GM21515 (cell line): Measurements from ENCODE around the gene GATAD2A.
A peak's percentile ranks its signal among the peaks of the same experiment; 100 is the strongest.

Source experiments
- ATAC-seq: cut with Tn5 transposase; IDR thresholded peaks from one replicate; pipeline ENCODE4 v1.9.1; 2021; ENCODE audit not compliant: unreplicated experiment

The GATAD2A gene

DNA sequence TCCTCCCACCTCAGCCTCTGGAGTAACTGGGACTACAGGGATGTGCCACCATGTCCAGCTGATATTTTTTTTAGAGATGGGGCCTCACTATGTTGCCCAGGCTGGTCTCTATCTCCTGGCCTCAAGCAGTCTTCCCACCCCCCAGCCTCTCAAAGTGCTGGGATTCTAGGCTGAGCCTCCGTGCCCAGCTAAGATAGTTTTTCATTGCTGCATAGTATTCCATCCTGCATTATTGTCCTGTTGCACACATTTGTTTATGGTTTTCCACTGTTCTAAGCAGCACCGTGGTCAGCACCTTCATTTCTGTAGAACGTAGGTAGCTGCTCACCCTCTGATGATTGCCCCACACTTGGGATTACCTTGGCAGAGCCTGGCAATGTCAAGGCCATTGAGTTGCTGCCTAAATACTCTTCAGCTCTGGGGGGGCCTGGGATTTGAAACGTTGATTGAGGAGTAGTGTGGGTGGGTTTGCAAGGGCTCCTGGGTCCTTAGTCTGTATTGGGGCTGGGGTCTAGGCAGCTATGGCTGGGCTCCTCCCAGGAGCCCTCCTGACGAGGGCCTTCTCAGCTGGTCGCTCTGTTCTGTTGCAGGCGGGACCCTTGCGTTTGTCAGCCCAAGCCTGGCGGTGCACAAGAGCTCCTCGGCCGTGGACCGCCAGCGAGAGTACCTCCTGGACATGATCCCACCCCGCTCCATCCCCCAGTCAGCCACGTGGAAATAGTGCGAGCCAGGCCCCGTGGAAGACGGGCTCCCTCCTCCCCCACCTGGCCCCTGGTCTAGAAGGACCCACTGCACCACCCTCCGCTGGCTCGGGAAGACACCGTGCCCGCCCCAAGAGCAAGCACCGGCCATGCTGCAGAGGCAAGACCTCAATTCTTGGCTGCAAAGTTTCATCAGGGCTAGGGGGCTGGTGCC is 99.5 kb downstream of the GATAD2A start:
- no peak for ATAC-seq

DNA sequence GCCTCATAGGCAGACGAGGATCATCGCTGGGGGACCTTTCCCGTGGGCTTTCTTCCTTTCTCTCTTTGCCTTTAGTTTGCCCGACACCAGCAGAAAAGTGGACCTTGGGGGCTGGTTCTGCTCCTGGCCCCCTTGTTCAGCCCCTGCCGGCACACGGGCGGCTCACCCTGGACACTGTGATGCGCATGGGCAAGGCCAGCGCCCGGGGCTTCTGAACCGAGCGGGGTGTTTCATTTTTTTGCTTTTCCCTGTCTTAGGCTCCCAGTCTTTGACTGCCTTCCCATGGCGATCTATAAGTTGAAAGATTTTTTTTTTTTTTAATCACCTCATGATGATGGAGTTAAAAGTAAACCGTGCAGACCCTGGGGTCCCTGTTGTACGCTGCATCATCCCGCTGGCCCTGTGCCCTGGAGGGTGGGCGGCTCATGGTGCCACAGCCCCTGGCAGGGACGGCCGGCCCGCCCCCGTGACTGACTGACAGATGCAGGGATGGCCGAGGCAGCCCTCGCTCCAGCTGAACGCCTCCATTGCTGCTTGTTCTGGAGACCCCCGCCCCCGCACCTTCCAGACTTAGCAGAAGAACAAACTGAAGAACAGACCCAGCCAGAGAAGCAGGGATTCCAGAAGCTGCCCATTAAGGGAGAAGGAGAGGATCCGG is 100.3 kb downstream of the GATAD2A start:
- ATAC-seq, result no peak

DNA sequence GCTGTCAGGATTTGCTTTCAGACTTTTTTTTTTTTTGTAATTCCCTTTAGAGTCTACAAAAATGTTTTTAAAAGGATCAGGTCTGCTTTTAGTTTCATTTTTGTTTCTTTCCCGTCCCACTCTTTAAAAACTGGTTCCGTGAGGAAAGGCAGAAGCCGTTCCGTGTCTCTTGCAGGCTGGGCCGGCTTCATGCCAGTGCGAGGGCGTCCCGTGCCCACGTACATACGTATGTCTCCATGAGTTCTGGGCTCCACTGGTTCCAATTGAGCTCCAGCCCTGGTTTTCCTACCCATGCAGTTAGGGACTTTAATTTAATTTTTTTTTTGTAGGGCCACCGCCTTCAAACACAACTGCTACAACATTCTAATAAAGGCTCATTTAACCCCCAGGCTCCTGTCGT is 101.1 kb downstream of the GATAD2A start:
- no peak for ATAC-seq

DNA sequence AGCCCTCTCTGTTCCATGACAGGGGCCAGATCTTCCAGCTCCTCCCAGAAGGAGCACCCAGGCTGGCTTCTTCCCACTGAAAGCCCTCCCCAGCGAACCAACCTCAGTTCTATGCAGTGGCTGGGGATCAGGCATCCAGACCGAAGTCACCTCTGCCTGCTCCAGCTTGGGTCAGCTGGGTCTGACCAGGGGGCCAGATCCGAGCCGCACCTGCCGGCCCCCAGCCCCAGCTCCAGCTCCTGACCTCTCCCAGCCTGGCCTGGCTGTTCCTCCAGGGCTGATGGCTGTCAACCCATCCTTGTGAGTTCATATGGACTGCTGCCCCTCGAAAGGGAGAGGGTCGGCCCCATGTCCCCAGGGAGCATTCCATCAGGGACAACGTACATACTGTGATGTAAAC is 101.9 kb downstream of the GATAD2A start:
- no peak for ATAC-seq

DNA sequence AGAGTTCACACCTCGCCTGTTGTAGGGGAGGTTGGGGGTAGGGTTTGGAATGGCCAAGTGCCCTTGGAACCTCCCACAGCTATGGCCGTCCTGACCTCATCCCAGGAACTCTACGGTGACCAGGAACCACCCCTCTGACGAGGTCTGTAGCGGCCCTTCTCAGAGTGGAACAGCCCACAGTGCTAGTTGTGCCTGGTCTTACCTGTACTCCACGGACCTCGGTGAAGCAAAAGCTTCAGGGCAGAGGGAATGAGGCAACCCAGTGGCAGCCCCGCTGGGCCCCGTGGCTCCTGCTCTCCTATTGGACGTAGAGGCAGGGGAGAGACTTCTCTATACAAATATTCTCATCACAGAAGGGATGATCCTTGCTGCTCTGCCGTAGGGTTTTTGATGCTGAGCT is 102.7 kb downstream of the GATAD2A start:
- no peak for ATAC-seq

DNA sequence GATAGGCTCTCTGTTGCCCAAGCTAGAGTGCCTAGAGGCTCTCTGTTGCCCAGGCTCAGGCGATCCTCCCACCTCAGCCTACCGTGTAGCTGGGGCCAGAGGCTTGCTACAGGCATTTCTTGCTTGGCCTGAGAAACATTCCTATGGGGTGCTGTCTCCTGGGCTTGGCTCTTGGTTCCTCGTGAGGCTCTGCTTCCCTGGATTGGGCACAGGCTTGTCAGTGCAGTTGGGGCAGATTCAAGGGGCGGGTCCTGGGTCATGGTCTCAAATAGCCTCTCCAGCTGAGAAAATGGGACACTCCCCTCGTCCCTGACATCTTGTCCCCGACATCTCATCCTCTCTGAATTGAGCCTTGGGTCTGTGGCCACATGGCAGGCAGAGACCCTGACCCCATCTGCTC is 105.0 kb downstream of the GATAD2A start:
- no peak for ATAC-seq

DNA sequence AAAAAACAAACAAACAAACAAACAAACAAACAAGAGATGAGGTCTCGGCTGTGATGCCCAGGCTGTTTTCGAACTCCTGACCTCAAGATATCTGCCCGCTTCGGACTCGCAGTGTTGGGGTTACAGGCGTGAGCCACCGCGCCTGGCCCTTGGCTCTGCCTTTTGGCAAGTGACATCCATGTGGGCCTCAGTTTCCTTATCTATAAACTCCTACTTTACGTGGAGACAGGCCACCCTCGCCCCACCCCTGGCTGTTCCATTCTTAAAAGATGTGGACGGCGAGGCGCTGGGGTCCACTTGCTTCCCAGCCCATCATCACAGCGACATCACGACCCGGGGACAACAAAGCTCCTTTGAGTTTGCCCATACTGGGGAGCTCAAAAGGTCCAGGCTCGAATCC is 108.2 kb downstream of the GATAD2A start:
- no peak for ATAC-seq

DNA sequence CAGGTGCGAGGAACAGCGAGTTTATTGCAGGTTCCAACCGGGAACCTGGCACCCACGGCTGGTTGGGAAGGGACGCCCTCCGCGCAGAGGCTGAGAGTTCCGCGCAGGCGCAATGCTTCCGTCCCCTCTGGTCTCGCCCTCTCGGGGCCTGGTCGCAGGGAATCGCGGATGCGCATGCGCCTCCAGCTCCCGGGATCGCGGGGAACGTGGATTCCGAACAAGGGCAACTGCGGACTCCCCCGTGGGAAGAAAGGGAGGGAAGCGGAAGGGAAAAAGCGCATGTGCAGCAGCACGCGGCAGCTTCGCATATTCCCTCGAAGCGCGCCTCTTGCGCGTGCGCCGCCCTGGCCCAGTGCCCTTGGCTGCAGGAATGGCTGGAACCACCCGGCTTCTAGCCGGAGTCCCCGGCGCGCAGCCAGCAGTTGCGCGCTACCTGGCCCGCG is 108.8 kb downstream of the GATAD2A start:
- ATAC-seq, result no peak

DNA sequence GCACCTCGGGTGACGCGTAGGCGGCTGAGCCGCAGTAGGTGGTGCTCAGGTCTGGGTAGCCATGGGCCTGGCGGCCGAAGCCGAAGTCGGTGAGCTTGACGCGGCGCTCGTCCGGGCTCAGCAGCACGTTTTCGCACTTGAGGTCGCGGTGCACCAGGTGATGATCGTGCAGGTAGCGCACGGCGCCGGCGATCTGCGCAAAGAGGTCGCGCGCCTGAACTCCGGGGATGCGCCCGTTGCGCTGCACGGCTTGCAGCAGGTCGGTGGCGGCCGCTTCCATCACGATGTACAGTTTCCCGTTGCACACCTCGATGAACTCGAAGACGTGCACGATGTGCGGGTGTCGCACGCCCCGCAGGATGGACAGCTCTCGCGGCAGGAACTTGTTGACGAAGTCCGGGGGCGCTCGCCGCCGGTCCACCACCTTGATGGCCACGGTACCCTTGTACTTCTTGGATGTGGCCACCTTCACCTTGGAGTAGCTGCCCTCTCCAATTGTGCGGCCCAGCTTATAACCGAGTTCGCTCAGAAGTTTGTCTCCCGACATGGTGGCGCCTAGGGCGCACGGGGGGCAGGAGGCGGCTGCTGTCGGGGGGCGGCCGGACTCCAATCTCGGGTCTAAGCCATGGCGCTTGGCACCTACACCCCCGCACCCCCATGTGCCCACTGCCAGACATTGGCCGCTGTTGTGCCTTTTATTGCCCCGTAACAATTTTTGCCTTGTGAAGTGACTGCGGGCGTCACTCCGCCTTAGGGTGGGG is 109.6 kb downstream of the GATAD2A start, which contains the start of gene TSSK6:
TSS of gene TSSK6 (minus strand) at position 668 of the 761 bp plus-strand sequence. CDS start at position 547, 121 bp downstream.
- ATAC-seq, result no peak

DNA sequence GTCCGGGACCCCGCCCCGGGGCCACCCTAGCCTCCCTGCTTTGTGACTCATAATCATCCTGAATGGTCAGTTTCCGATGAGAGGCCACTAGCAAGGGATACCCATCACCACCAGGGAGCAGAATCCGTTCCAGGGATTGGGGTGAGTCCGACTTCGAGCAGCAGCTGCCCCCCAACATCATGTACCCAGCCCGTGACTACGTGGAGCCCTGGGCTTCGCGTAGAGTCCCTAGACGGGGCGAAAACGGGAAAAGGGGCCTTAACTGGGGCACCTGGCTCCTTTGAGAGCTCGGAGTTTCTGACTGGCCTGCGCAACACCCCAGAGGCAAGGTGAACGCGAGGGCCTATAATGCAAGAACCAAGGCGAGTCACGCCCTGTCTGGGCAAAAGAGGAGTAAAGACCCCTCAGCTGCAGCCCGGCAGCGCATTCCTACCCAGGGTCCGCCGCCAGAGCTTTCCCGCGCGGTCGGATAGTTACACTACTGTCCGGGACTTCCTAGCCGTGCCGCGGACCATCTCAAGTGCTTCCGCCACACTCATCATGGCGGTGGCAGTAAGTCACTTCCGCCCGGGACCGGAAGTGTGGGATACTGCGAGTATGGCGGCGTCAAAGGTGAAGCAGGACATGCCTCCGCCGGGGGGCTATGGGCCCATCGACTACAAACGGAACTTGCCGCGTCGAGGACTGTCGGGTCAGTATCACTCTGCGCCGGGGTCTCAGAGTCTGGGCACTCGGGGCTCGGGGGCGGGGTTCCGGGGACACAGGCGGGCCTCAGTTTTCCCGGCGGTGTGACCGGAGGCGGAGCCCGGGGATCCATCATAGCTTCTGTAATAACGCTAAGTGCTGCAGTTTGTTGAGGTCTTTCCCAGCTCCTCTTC is 110.4 kb downstream of the GATAD2A start, which contains the start of gene NDUFA13:
TSS of gene NDUFA13 (plus strand) at position 584 of the 878 bp plus-strand sequence. CDS start at position 598, 14 bp downstream.
- ATAC-seq, result peak; percentile 86

DNA sequence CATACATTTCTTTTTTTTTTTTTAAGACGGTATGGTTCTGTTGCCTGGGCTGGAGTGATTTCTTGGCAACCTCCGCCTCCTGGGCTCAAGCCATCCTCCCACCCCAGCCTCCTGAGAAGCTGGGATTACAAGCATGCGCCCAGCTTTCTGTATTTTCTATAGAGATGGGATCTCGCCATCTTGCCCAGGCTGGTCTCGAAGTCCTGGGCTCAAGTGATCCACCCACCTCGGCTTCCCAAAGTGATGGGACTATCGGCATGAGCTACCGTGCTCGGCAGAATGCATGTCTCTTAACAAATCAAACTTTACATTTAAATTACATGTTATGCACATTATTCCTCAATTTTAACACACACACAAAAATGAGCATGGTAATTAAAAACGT is 111.8 kb downstream of the GATAD2A start:
- no peak for ATAC-seq

DNA sequence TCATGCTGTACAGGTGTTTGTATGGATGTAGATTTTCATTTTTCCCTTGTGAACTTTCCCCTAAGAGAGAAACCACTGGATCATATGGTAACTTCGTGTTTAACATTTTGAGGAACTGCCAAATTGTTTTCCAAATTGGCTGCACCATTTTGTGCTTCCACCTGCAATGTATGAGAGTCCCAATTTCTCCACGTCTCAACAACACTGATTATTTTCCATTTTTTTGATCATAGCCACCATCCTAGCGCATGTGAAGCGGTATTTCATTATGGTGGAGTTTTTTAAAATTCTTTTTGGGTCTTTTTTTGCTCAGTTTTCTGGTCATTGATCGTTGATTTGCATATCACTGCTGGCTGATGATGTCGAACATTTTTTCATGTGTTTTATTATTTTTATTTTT is 115.5 kb downstream of the GATAD2A start:
- no peak for ATAC-seq

DNA sequence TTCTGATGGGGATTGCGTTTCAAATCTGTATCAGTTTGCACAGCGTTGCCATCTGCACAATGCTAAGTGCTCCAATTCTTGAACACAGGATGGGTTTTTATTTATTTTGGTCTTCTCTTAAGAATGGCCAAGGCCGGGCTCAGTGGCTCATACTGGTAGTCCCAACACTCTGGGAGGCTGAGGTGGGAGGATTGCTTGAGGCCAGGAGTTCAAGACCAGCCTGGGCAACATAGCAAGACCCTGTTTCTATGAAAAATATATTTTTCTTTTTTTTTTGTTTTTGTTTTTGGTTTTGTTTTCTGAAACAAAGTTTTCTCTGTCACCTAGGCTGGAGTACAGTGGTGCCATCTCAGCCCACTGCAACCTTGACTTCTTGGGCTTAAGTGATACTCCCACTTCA is 117.7 kb downstream of the GATAD2A start:
- ATAC-seq, result no peak

DNA sequence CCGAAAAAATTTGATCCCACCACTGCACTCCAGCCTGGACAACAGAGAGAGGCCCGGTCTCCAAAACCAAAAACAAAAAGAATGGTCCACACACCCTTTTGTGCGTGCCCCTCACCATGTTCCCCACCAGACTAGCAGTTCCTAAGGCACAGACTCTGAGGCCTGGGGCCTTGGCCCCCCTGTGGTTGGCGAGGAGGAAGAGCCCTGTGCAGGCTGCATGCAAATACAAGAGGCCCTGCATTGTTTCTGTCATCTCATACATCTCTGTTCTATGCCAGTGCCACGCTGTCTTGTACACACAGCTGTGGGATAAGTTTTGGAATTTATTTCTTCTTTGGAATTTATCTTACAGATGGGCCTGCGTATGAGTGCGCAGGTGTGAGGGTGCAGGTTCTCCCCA is 118.6 kb downstream of the GATAD2A start:
- no peak for ATAC-seq

DNA sequence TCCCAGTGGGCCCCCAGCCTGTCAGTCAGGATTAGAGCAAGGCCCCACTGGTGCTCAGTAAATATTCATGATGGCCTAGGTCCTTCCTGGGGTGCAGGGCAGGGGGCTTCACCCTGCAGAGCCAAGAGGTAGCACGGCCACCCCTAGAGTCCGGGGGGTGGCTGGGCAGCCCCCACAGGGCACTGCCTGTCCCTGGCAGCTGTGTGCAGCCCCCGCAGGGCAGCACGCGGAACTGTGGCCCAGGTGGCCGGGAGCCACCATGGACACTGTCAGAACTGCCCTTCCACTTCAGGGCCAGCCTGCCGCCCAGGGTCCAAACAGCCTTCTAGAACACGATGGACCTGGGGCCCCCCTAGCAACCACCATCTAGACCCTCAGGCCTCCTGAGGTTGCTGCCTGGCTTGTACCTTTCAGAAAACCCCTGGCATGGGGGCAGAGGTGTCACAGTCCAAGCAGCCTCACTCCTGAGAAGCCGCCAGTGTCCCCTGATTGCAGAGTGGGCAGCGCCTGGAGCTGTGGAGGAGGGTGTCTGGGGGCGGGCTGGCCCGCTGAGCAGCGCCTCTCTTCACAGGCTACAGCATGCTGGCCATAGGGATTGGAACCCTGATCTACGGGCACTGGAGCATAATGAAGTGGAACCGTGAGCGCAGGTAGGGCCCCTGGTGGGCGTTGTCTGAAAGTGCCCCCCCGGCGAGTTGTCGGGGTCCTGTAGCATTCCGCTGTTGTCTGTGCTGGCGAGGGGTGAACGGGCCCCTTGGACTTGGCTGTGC is 120.3 kb downstream of the GATAD2A start:
- ATAC-seq, result no peak

DNA sequence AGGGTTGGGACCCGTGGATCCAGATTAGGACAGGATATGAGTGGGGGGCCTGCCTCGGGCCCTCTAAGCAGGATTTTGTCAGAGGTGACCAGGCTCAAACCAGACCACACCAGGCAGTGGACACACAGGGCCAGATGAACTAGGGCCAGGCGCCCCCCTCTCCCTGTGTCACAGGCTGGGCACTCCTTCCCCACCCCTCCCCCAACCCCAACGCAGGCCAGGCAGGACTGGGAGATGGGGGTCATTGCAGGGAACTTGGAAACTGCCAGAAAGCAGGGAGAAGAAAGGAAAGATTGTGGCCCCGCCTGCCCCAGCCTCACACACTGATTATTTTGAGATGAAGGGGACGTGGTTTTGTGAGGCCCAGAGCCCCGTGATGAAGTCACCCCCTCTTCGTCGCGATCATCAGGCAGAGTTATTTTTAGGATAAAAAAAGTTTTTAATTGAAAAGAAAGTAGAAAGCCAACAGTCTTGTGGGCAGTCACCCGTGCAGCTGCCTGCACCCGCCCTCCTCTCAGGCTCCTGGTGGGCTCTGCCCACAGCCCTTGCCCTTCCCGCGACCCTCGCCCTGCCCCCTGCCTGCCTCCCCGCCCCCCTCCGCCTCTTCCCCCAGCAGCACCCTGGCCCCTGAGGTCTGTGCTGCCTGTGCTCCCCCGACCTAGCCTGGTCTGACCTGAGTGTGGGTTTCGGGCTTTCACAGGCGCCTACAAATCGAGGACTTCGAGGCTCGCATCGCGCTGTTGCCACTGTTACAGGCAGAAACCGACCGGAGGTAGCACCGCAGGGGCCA is 121.3 kb downstream of the GATAD2A start:
- ATAC-seq, result no peak

DNA sequence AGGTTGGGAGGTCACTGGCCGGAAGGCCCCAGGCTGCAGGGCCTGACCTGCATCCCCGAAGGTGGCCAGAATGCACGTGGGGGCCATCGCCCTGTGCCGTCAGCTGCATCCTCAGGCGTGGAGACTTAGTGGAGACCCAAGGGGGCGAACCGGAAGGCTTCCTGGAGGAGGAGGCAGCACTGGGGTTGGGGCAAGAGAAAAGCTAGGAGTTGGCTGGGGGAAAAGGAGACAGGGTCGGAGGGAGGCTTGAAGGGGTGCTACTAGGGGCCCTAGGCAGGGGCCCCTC is 121.8 kb downstream of the GATAD2A start:
- ATAC-seq, result no peak

DNA sequence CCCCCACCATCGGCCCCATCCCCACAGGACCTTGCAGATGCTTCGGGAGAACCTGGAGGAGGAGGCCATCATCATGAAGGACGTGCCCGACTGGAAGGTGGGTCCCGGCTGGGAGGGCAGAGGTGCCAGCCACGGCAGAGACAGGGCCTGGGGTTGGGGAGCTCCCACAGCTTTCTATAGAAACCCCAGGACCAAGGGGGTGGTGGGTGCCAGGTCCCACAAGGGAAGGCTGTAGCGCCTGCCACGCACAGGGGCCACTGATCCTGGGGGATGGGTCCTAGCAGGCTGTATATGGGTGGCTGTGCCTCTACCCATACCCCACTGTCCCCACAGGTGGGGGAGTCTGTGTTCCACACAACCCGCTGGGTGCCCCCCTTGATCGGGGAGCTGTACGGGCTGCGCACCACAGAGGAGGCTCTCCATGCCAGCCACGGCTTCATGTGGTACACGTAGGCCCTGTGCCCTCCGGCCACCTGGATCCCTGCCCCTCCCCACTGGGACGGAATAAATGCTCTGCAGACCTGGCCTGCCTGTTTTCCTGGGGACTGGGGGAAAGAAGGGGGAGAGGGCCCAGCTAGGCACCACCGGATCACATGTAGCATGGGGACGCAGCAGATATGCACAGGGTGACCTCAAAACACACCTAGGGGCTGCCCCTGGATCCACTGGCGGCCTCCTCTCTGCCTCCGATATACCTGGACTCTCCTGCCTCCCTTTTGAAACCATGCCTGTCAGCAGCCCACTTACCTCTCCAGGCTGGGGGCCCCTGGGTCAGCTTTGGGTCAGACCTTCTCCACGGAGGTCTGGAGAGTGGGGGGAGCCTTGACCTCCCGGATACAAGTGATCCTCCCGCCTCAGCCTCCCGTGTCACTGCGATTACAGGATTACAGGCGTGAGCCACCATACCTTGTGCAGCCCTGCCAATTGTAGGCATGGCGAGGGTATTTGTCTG is 122.5 kb downstream of the GATAD2A start:
- ATAC-seq, result no peak
